GM12864 (cell line): ENCODE measurements around the gene GCFC2.
"Not testable (repeated sequence)": the region's sequence is repeated elsewhere in the genome, so short reads cannot be mapped to it uniquely, and the experiment has no call there.

Source experiments
- DNase-seq: peaks from one replicate; pipeline ENCODE4 v3.0.0-alpha.2; 2011; ENCODE audit warnings: low read depth
- H3K4me3 ChIP-seq: 2 replicates; pipeline ENCODE4 v1.5.1; 2011; ENCODE audit warnings: mild to moderate bottlenecking, low read depth, low read length, control low read depth
- TF ChIP-seq, protein P1 (sequence below): IDR thresholded peaks from 2 replicates; pipeline ENCODE4 v1.5.1; 2011; ENCODE audit warnings: low read depth, mild to moderate bottlenecking, moderate library complexity, low read length, control low read depth, inconsistent platforms; ENCODE audit errors: missing control alignments

Gene GCFC2

GRCh38 chr2:75728614-75729419 is 18.1 kb upstream of the GCFC2 start:
- no peak for DNase-seq
- H3K4me3 ChIP-seq = no peak overlapping the region
- TF ChIP-seq, protein P1, sequence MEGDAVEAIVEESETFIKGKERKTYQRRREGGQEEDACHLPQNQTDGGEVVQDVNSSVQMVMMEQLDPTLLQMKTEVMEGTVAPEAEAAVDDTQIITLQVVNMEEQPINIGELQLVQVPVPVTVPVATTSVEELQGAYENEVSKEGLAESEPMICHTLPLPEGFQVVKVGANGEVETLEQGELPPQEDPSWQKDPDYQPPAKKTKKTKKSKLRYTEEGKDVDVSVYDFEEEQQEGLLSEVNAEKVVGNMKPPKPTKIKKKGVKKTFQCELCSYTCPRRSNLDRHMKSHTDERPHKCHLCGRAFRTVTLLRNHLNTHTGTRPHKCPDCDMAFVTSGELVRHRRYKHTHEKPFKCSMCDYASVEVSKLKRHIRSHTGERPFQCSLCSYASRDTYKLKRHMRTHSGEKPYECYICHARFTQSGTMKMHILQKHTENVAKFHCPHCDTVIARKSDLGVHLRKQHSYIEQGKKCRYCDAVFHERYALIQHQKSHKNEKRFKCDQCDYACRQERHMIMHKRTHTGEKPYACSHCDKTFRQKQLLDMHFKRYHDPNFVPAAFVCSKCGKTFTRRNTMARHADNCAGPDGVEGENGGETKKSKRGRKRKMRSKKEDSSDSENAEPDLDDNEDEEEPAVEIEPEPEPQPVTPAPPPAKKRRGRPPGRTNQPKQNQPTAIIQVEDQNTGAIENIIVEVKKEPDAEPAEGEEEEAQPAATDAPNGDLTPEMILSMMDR = no peak

DNA sequence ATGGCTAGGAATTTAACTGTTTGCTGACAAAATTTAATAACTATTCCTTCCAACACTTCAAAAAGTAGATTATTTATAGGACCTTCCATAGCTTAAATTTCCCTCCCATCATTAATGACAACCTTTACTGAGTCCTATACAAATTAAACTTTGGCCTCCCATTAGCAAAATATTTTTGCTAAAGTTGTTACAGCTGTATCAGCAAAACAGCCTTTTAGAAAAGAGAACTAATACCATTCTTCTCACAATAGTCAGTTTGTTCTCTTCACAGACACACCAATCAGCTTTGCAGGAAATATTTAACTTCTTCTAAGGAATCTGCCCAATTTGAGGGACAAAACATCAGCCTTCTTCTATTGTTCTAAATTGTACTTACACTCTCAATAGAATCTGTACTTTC is 12.0 kb upstream of the GCFC2 start:
- TF ChIP-seq, protein P1 = no peak
- DNase-seq = no peak
- no peak overlapping the region for H3K4me3 ChIP-seq

GRCh38 chr2:75720525-75720924 is 9.8 kb upstream of the GCFC2 start:
- no peak overlapping the region for H3K4me3 ChIP-seq
- TF ChIP-seq, protein P1 = no peak
- no peak for DNase-seq

GRCh38 chr2:75719616-75720015 is 8.9 kb upstream of the GCFC2 start:
- no peak overlapping the region for H3K4me3 ChIP-seq
- no peak for DNase-seq
- TF ChIP-seq, protein P1 = no peak

DNA sequence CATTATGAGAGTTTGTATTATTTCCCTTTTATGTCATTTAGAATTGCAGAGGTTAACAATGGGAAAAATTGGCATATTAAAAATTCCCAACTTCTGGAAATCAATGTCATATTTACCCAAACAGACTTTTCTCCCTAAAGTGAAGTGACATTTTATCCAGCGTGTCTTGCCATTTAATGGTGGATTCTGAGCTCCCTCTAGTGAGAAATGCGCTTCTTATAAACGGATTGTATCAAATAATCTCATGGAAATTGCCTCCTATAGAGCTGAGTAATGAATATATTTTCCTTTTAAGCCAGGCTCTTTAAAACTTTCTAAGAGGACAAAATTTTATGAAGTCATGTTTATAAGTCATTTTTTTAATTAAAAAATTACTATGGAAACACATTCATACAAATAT is 5.7 kb upstream of the GCFC2 start:
- no peak for DNase-seq
- TF ChIP-seq, protein P1 = no peak

DNA sequence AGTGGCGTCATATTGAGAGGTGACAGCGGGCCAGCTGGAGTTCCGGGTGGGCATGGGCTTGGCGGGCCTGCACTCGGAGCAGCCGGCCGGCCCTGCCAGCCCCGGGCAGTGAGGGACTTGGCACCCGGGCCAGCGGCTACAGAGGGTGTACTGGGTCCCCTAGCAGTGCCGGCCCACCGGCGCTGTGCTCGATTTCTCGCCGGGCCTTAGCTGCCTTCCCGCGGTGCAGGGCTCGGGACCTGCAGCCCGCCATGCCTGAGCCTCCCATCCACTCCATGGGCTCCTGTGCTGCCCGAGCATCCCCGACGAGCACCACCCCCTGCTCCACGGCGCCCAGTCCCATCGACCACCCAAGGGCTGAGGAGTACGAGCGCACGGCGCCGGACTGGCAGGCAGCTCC is 875 bp upstream of the GCFC2 start:
- H3K4me3 ChIP-seq, DNase-seq: not testable (repeated sequence)

More for the DNA sequence above, 5.7 kb upstream of the GCFC2 start:
- no peak overlapping the region for H3K4me3 ChIP-seq

DNA sequence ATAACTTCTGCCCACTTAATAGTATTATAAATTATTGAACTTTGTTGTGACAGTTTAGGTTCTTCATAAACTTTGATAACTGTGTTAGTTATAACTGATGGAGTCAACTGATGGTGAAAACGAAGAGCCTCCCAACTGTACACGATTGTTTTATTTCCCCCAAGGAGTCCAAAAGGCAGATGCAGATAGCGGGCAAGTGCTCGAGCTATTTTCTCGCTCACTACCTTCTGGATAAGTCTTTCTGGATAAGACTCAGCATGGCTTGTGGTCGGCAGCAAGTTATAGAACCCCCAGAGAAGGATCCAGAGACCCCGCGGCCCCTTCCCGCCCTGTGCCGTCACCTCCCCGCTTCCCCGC is 517 bp downstream of the GCFC2 start:
- DNase-seq = no peak
- peak overlapping the region; percentile 69 for H3K4me3 ChIP-seq
- TF ChIP-seq, protein P1 = no peak

DNA sequence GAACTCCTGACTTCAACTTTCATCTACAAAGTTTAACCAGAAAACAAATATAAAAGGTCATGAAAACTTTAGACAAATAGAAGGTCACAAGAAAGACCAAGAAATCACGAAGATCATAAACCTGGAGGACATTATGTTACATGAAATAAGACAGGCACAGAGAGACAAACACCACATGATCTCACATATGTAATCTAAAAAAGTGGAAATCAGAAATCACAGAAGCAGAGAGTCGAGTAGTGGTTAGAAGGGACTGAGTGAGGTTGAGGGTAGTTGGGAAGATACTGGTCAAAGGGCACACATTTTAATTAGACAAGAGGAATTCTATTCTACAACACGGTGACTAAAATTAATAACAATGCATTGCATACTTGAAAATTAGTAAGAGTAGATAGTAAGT is 1.4 kb downstream of the GCFC2 start:
- peak overlapping the region; percentile 69 for H3K4me3 ChIP-seq
- TF ChIP-seq, protein P1 = no peak
- no peak for DNase-seq
